ENCODE results near the gene NAA35. TPM values are rescaled to one million over a fixed set of nuclear protein-coding genes. Genes with fewer than 3 reads are reported as not detected.

The NAA35 gene
- total RNA-seq, 2 donors from 2014 or later: 21.3 to 32.3 TPM

DNA sequence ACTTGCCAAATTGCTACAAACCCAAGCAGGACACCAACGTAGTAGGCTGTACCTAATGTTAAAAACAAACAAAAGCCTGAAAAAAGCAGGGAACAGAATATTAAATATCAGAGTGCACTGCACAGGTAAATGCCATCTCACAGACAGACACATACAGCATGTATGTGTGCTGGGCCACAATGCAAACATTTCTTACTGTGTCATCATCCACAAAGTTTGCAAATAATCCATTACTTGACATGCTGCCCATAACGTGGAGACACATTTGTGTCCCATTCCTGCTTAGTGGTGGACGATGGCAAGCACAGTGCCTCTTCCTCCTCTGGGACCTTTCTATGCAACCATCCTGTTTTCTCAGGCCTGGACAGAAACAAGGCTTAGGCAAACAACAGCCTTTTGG, 113.7 kb downstream of the NAA35 start:
- 64 to 68% methylated on average over 3 of the region's 3 CpGs for WGBS, 2 donors
- intact Hi-C loops (cut with DNase I): no loop called here
- no peaks in the 10 kb centered on the region for H3K36me3 ChIP-seq (replicated peaks in 1 of 2; ENCODE audit: insufficient read depth in 1 of 2, low read depth in 2 of 2)
- H3K9me3 ChIP-seq: no peaks in the 10 kb centered on the region
- ATAC-seq (no peak), DNase-seq (no peak)
- no peaks in the 10 kb centered on the region for H3K27me3 ChIP-seq
- H3K4me3 ChIP-seq: no peak overlapping the region
- H3K27ac ChIP-seq: no peak overlapping the region
- TF ChIP-seq, protein P1, sequence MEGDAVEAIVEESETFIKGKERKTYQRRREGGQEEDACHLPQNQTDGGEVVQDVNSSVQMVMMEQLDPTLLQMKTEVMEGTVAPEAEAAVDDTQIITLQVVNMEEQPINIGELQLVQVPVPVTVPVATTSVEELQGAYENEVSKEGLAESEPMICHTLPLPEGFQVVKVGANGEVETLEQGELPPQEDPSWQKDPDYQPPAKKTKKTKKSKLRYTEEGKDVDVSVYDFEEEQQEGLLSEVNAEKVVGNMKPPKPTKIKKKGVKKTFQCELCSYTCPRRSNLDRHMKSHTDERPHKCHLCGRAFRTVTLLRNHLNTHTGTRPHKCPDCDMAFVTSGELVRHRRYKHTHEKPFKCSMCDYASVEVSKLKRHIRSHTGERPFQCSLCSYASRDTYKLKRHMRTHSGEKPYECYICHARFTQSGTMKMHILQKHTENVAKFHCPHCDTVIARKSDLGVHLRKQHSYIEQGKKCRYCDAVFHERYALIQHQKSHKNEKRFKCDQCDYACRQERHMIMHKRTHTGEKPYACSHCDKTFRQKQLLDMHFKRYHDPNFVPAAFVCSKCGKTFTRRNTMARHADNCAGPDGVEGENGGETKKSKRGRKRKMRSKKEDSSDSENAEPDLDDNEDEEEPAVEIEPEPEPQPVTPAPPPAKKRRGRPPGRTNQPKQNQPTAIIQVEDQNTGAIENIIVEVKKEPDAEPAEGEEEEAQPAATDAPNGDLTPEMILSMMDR (IDR thresholded peaks at IDR 0.05): no peak
- no peak for TF ChIP-seq POLR2A (IDR thresholded peaks at IDR 0.05)
- no peaks in the 10 kb centered on the region for H3K4me1 ChIP-seq

DNA sequence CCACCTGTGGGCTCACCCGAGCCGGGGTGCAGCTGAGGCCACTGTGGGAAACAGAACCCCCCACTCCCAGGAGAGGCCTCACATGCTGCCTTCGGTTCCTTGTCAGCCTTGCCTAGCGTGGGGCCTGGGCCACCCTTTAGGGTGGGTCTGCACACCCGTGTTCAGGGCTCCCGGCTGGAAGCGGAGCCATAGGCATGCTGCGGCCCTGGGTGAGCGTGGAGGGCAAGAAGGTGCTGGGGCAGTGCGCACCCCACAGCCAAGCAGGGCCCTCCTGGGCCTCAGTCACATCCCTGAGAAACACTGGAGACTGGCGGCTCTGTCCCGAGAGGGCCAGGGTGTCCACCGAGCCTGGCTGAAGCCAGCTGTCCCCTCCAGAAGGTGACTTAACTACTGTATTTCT, 116.5 kb downstream of the NAA35 start:
- intact Hi-C loops (cut with DNase I): no loop called here
- Histone ChIP-seq H3K4me1 (no peaks in the 10 kb centered on the region), H3K36me3 (replicated peaks in 1 of 2; ENCODE audit: insufficient read depth in 1 of 2, low read depth in 2 of 2) (no peaks in the 10 kb centered on the region), H3K9me3 (no peaks in the 10 kb centered on the region), H3K4me3 (no peak overlapping the region), H3K27ac (no peak overlapping the region), H3K27me3 (no peaks in the 10 kb centered on the region)
- ATAC-seq (no peak), DNase-seq (no peak)
- TF ChIP-seq, protein P1 (IDR thresholded peaks at IDR 0.05): no peak
- no peak for TF ChIP-seq POLR2A (IDR thresholded peaks at IDR 0.05)
- WGBS, 2 donors: 92 to 94% methylated on average over 7 to 13 of the region's 13 CpGs

DNA sequence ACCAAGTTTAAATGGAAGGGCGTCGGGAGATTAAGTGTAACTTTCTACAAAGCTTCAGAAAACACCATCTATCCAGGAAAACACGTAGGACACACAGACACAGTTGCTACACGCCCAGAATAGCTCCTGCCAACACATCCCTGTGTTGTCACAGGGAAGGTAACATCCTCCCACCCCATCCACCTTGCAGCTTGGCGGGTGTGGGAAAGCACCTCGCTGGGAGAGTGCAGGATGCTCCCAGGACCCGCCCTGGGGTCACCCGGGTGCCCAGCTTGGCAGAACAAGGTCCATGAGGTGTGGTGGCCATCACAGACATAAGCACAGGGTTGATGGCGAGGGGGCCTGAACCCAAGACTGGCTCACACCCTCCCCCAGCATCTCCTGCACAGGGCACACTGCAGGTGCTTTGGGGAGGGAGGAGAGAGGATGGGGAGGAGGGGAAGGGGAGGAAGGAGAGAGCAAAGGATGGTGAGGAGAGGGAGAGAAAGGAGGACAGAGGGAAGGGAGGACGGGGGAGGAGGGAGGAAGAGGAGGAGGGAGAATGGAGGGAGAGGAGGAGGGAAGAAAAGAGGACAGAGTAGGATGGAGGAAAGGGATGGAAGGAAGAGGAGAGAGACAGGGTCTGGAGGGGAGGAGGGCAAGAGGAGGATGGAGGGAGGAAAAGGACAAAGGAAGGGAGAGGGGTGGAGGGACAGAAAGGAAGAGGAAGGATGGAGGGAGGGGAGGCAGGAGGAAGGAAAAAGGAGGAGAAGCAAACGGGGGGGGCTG, 121.2 kb downstream of the NAA35 start:
- intact Hi-C loops (cut with DNase I): no loop called here
- Histone ChIP-seq H3K4me3 (no peak overlapping the region), H3K27ac (peak overlapping the region in 3 of 4 donors; percentile 43 to 73 (median 66)), H3K4me1 (peaks cover 21% of the 10 kb centered on the region), H3K36me3 (replicated peaks in 1 of 2; ENCODE audit: insufficient read depth in 1 of 2, low read depth in 2 of 2) (no peaks in the 10 kb centered on the region), H3K9me3 (no peaks in the 10 kb centered on the region), H3K27me3 (no peaks in the 10 kb centered on the region)
- ATAC-seq (no peak), DNase-seq (no peak)
- WGBS, 2 donors: 77 to 86% methylated on average over 11 of the region's 11 CpGs
- TF ChIP-seq, protein P1 (IDR thresholded peaks at IDR 0.05): no peak
- TF ChIP-seq POLR2A (IDR thresholded peaks at IDR 0.05): no peak

DNA sequence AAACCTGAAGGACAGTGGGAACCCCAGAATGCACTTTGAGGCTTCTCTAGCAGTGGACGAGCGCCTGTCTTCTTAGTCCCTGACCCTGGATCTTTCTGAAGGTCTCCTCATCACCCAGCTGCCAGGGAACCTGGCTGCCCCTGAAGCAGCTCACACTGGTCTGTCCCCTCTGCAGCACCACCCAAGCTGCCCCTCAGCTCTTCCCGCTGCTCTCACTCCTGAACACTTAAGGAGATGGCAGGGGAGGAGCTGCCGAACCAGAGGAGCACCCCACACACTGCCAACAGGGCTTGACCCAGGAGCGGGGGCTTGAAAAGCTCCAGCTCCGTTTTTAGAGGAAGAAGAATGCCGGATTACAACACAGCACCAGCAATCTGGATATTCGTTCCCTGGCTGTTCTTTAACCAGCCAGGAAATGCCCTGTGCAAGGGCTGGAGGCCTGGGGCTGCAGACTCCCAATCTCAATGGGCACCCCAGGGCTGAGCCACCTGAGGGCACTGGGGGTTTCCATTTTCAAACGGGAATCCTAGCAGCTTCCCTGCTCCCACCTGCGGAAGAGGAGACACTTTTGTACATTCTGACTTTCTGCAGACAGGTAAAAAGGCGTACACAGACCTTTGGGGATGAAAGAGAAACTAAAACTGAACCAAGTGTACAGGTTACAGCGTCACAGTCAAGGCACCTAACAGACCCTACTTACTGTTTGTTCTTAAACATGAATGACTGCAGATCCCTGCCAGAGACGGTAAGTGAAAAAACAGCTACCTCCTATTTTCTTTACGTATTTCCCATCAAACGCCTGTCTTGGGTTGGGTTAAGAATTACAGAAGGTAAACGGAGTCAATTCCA, 122.1 kb downstream of the NAA35 start:
- DNase-seq: peak in 2 of 4 donors; percentile 15 to 19
- TF ChIP-seq, protein P1 (IDR thresholded peaks at IDR 0.05): no peak
- TF ChIP-seq POLR2A (IDR thresholded peaks at IDR 0.05): no peak

More for the DNA sequence above, 122.1 kb downstream of the NAA35 start:
- no peaks in the 10 kb centered on the region for H3K36me3 ChIP-seq (replicated peaks in 1 of 2; ENCODE audit: insufficient read depth in 1 of 2, low read depth in 2 of 2)
- H3K9me3 ChIP-seq: no peaks in the 10 kb centered on the region
- ATAC-seq: peak; percentile 74
- intact Hi-C loops (cut with DNase I): no loop called here
- no peaks in the 10 kb centered on the region for H3K27me3 ChIP-seq
- WGBS, 2 donors: 55 to 67% methylated on average over 15 to 16 of the region's 16 CpGs
- no peak overlapping the region for H3K4me3 ChIP-seq
- peak overlapping the region; percentile 30 to 73 (median 54) for H3K27ac ChIP-seq
- peaks cover 21% of the 10 kb centered on the region for H3K4me1 ChIP-seq
